Right kidney (tissue), 1 donor: Measurements from ENCODE around the gene OPA1.

Experiments
- DNase-seq: peaks from one replicate; pipeline ENCODE4 v3.0.0-alpha.2; 2016

OPA1 gene

DNA sequence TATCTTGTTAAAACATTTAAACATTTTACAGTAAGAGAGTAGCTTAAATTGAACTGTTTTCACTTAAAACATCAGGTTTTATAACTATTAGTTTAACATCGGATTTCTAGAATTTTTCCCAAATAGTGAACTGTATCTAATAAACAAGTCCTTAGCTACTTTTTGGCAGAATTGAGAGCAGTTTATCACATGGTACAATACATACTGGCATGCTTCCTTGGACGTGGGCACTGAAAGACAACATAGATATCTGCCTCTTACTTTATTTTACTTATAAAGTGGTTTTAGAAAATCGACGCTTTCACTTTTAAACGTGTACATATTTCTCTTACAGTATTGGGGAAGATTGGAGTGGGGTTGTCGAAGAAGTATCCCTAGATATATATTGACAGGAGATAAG lies 52.8 kb downstream of the OPA1 start:
- DNase-seq: no peak

DNA sequence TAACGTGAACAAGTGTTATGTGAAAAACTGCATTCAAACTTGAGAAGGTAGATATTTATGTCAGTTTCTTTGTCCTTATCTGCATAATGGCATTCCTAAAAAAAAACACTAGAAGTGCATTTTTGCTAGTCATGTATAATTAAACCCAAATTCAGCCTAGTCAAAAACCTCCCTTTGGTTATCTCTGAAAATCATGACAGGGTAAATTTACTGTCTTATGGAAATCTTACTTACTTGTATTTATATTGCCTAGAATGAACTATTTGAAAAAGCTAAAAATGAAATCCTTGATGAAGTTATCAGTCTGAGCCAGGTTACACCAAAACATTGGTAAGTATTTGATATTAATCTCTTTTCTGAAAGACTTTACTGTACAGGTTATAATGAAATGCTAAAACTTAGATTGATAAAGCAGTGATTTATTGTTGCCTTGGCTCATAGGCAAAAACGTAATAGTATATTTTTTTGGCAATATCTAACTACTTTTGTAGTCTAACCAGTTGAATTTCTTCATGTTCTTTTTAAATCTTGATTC lies 55.6 kb downstream of the OPA1 start:
- no peak for DNase-seq

DNA sequence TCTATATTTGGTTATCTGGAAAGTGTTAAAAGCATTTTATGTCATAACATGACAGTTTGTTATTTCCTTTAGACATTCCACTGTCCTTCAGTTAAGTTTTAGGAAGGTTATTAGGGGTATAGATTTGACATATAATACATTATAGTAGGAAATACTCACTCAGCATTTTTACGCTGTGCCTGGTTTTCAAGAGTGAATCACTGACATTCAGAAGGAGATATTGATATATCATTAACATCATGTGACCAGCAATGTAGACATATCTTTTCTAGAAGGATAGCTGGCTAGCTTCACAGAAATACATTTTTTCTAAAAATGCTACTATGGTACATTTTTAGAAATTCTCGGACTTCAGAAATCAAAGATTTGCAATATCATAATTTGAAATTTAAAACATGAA lies 57.6 kb downstream of the OPA1 start:
- no peak for DNase-seq

DNA sequence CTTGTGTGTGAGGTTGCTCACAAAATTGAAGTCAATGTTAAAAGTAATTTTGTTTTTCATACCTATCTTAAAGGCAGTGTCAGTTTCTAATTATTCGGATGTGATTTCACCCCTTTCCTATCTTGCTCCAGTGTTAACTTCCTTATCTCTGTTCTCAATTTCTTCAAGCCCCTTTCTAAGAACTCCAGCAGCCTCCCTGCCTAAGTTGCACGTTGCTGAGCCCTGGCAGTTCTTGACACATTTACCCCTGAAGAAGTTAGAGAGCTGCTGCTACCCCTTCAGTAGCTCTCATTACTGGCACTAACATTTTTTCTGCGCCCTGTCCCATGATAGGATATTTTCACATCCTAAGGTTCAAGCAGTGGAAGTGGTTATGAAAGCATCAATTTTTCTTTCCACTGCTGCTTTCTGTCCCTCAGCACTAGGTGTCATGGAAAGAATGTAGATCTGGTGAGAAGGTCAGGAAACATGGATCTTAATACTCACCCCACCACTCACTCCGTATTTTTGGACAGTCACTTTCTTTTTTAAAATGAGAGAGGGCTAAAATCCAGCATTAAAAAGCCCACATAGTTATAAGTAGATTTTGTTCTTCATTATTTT lies 62.9 kb downstream of the OPA1 start:
- DNase-seq: no peak

DNA sequence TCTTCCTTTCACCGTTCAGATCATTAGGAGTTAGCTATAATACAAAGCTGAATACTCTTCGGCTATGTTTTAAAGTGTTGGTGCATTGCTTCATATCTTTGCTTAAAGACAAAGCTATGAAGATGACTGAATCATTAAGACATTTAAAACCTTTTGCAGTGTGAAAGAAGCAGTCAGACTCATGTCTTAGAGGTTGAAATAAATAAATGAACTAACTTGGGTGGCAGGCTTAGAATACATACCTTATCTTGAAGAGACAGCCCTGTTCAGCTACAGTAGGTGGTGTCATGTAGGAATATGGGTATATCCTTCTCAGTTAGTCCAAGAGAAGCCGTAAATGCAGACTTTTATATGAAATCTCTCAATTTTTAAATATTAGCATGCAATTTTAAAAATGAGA lies 63.4 kb downstream of the OPA1 start:
- DNase-seq: no peak

DNA sequence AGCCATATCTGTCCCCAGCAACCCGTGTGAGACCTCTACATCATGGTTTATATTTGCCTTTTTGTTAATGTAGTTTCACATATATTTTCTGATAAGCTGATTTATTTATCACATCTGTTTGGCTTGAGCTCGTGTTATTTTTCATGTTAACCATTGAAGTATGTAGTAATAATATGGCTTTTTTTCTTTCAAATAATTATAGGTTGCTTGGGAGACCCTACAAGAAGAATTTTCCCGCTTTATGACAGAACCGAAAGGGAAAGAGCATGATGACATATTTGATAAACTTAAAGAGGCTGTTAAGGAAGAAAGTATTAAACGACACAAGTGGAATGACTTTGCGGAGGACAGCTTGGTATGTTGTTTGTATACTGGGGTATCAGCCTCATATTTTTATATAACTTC lies 63.9 kb downstream of the OPA1 start:
- no peak for DNase-seq

DNA sequence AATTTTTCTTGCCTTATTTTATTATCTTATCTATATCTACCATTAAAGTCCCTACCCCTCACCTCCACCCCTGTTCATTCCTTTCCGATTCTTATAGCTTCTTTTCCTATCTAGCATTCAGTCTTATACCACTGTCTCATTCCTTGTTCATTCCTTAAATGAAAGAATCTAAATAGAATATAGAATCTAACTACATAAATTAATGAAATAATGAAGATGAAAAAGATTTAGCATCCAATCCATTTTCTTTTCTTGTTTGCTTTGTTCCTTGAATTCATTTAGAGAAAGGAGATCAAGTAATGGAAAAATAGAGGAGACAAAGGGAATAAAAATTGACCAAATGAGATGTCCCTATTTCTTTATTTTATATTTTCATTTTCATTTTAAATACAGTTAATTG lies 67.2 kb downstream of the OPA1 start:
- DNase-seq: no peak

DNA sequence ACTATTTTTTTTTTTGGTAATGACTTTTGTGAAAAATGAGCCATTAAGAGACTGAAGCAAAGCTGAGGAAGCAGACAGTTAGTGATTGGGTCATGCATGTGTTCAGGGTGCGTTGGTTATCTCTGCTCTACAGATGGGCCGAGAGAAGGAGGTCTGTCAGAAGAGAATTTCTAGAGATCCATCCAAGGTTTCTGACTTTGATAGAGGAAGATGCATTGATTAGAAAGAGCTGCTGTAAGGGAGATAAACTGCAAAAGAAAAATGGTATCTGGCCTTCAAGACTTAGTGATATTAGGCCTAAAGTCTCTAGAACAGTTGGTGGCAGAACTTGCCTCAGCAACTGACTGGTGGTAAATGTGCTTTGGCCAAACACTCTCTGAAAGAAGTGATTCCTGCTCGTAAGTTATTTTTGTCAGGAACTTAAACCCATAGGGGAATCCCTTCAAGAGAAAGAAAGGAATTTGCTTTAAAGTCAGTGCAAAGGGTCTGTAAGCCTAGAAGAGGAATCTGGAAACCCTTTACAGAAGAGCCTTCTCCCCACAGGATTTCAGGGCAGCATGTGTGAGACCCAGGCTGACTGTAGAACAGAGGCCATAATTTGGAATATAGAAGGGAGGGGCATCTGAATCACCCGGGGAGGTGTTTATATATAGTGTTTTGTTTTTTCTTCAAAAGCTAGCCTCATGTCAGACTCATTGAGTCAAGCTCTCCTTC lies 67.8 kb downstream of the OPA1 start:
- DNase-seq: no peak

DNA sequence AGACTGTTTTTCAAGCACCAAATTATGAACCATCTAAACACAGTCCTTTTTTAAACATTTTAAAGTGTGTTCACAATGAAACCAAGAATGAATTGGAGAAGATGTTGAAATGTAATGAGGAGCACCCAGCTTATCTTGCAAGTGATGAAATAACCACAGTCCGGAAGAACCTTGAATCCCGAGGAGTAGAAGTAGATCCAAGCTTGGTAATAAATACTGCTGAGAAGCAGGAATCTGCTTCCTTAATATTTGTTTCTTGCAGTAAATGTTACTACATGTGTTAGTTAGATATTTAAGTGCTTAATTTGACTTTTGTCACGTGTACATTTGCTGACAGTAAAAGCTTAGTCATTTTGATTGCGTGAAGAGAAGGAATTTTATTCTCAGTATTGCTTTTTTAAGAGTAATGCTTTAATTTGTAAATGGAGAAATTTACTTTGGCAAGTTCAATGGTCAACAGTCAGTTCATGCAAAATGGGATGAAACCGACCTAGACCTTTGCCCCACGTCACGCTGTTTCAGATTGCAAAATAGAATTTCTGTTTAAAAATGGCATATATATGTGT lies 69.8 kb downstream of the OPA1 start:
- DNase-seq: no peak

DNA sequence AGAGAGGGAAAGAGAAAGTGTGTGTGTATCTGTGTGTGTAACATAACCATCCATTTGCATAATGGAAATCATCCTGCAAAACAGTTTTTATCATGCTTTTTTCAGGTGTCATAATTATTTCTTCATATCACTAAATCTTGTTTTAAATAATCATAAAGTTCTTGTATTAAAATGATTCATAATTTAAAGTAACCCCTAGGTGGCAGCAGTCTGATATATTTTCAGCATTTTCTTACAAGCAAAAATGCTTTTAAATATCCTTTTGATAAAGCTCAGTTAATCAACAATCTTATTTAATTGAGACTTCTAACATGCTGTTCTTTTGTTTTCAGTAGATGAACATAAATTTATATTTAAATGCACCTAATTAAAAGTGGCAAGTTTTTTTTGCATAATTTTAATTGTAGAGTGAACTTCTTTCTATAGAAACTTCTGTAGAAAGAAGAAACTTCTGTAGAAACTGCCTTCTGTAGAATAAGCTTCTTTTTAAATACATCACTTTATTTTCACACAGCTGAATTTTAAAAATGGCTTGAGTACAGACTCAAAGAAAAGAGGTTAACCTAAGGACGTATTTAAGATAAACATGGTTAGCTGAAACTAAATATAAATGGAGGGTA lies 72.5 kb downstream of the OPA1 start:
- no peak for DNase-seq

DNA sequence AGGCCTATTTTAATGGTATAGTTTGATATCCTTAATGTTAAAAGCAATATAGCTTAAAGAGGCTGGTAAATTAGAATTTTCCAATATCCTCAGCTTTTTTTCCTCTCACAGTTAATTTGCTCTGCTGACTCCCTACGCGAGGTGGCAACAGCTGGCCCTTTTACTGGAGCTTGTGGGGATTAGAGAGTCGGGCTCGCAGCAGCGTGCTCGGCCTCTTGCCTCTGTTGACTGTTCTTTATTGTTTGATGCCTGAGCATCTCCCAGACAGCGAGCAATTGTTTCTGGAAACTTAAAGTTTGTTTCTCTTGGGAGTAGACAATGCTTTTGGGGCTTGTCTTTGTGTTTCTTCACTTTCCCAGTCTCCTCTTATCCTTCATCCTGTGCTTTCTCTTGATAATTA lies 80.8 kb downstream of the OPA1 start:
- DNase-seq: no peak

DNA sequence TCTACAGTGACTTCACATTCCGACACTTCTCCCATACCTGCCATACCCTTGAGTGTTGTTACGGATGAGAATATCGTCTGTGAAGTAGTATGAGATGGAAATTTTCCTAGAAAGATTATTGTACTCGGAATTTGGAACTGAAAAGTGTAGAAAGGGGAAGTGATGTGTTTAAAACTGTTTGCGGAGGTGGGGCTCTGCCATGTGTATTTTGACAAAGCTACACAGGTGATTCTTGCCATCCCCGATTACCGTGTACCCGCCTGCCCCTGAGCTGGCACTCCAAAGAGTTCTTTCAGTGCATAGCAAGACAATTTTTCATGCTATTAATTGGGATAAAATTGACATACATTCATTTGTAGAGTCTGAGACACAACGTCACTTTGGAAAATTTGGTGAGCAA lies 81.7 kb downstream of the OPA1 start:
- no peak for DNase-seq

DNA sequence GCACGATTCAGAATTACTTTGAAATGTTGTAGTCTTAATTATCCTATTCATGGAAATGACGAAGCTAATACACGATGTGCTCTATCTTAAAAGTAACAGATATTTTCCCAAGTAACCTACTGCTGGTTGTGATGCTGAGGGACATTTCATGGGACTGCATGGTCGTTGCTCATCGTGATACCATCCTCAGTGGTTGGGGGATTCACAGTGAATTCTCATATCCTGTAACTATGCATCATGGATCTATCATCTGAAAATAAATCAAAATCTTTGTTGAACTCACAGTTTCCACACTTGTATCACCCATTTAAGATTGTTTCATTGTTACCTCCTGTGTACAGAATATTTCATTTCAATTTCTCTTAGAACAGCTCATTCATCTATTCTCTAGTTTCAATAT lies 84.7 kb downstream of the OPA1 start:
- DNase-seq: no peak

DNA sequence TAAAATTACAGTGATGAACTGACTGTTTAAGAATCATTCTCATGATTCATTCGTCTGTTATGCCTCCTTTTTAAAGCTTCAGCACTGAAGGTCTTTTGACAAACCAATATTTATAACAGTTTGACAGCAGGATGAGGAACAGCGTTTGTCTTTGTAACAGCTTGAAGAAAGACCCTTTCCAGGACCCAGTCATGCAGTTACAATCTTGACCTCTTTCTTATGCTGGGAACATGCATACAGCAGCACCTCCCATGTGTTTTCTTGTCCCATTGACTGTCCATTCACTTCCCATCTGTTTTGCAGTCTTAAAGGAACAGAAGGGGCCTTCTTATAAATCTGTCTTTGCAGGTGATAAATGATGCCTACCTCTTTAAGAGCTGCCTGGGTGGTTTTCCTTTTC lies 87.2 kb downstream of the OPA1 start:
- no peak for DNase-seq

DNA sequence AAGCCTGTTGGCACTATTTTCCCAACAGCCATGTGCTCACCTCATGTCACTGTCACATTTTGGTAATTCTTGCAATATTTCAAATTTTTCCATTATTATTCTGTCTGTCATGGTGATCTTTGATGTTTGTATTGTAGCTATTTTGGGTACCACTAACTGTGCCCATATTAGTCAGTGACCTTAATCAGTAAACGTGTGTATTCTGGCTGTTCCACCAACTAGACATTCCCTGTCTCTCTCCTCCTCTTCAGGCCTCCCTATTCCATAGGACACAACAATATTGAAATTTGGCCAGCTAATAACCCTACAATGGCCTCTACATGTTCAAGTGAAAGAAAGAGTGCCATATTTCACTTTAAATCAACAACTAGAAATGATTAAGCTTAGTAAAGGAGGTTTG lies 88.6 kb downstream of the OPA1 start:
- no peak for DNase-seq

DNA sequence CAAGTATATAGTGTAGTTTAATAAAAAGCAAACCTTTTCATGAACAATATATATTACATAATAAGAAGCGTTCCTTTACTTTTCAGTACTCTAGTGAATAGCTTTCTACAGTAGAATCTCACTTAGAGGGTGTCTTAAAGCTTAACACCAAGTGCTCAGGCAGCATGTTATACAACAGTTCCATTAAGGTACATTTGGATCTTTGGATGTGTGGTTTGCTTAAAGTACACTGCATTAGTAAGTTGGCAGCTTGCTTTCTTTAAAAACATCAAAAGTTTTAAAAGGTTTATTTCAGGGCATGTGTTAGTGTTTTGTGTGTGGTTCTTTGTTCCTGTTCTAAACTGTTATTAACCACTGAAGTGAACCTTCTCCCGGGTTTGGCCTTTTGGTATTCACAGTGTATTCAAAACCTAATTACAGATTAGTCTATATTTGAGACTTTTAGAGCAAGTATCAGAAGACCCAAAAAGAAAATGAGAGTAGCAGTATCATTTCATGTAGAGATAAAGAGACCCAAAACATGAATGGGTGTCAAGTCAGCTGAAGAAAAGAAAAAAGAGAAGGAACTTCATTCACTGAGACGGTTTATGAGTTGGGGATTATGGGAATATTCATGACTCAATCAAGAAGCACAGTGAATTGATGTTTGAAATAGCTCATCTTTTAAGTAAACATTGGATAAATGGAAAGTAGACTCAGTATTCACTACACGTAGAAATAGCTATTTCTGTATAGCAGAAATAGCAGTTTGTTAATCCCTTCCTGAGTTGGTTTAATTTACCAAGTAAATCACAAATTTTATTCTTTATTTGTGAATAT lies 93.9 kb downstream of the OPA1 start:
- no peak for DNase-seq

DNA sequence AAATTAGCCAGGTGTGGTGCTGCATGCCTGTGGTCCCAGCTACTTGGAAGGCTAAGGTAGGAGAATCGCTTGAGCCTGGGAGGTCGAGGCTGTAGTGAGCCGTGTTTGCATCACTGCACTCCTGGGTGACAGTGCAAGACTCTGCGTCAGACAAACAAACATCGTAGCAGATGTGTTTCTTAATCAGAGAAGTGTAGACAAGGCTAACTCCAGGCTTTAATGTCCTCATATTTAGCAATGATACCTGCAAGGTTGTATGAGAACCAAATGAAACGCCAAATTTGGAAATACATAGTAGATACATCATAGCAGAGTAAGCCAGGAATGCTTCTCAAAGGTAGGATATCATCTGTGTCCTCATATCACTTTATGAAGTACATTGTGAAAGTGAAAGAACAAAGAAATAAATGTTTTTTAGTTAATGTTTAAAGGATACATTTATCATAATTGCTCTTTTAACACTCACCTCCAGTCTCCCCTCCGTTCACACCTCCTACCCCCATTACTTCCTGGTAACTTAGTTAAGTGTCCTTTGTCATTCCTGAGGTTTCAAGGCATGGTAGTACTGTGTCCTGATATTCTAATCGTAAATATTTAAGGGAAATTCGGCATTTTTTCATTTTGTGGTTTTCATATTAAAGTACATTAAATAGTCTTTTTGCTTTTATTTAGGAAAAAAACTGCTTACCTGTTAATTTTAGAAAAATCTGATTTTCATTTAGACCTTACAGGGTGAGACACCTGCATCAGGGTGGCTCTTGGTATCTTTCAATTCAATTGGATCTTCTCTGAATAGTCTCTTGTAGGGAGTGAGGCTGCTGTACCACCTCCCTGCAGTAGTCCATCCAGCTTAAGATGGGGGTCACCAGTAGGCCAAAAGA lies 96.1 kb downstream of the OPA1 start:
- DNase-seq: no peak

DNA sequence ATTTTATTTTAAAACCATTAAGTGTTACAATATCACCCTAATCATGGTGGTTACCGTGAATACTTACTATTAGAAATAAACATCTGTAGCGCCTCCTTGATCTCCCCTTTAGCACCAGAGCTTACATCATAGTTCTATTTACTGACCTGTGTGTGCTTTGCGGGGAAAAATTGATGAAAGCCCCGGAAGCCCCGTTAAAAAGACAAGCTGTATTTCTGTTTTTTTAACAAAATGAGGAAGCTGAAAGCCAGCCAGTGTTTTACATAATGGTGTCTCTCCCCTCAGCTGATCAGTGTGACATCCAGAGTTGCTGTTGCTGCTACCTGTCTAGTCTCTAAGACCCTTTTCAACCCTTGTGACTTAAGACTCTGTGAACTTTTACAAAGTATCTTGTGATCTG lies 100.8 kb downstream of the OPA1 start:
- no peak for DNase-seq

DNA sequence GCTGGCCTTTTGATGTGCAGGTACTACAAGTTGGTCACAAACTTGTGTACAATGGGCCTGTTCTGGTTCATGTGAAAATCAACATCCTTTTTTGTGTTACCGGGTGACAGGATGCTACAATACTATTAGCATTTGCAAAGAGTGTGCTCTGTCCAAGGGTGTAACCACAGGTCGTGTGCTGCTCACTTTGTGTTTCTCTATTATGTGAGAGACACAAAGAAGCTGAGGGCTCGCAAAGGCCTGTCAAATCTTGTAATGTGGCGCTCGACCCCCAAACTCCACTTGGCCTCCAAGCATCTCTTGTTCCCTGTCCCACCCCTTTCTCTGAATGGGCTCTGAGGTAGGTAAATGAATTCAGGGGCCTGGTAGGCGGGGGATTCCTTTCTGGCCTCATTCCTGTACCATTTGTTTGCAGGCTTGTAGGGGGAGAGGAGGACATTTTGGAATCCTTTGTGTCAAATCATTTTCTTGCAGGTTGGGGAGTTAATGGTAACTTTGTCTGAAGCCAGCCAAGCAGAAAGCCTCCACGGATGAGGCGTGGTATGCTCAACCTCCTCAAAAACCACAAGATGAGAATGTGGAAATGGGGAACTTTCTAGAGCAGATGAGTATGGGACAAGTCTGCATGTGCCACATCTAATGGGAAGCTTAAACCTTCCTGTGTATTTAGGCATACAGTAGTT lies 109.1 kb downstream of the OPA1 start:
- no peak for DNase-seq

DNA sequence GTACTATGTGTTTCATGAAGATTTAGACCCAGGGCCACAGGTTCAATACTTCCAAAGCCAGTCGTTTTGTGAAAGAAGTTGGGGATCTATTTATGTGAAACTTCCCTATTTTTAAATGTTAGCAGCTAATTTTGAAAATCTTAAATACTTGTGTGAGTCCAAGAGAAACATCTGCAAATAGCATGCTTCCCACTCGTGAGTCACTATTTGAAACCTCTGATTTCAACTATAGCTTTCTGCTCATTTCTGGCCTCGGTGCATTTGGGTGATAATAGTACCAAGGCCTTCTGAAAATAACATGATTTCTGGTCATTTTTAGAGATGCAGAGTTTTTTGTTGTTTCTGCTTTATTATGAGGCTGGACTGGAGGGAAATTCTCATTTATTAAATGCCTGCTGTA lies 110.0 kb downstream of the OPA1 start:
- no peak for DNase-seq

DNA sequence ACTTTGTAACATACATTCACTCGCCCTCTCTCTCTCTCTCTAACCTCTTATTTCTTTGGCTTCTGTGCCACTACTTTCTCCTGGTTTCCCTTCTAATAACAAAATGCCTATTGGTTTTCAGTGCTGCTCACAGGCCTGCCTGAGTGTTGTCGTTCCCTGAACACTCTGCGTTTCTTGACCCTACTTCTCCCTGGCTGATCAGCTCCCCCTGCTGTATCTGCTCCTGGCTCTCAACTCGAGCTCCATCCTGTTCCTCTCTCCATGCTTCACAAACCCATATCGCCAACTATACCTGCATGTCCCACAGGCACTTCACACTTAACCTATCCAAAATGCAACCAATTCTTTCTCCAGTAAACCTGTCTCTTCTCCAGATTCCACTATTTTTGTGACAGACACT lies 111.4 kb downstream of the OPA1 start:
- no peak for DNase-seq
